Ovary (tissue), 9 donors: ENCODE measurements around the gene RARS2. TPM values are rescaled to one million over a fixed set of nuclear protein-coding genes. Genes with fewer than 3 reads are reported as not detected.

Experiments
- DNase-seq, 5 donors: peaks; one replicate each; pipeline ENCODE4 v3.0.0-alpha.2; 2019 to 2020
- H3K27ac ChIP-seq, 2 donors: fragments of 200-600 bp; one replicate each; pipeline versions ENCODE4 v1.5.1 to v1.8.0; 2019 to 2022
- H3K27me3 ChIP-seq: fragments of 200-600 bp; one replicate; pipeline ENCODE4 v1.8.0; 2022
- H3K36me3 ChIP-seq: fragments of 200-600 bp; sonication (generic); one replicate; pipeline ENCODE4 v1.5.1; 2019
- H3K4me1 ChIP-seq: one replicate; pipeline ENCODE4 v1.8.1; 2013; ENCODE audit warnings: mild to moderate bottlenecking, moderate library complexity; ENCODE audit not compliant: insufficient read depth
- H3K4me3 ChIP-seq: fragments of 200-600 bp; sonication (generic); one replicate; pipeline ENCODE4 v1.5.1; 2017
- H3K9me3 ChIP-seq, 2 donors: fragments of 200-600 bp in 1 of 2; sonication (generic) in 1 of 2; one replicate each; pipeline versions ENCODE4 v1.5.1 to v1.8.1; 2013 to 2019; ENCODE audit warnings: mild to moderate bottlenecking in 1 of 2, moderate library complexity in 1 of 2
- EP300 ChIP-seq: sonication (generic); formaldehyde crosslinking; IDR thresholded peaks from one replicate; pipeline ENCODE4 v1.6.1; 2017; ENCODE audit warnings: antibody characterized with exemption
- POLR2A ChIP-seq: fragments of 450-650 bp; IDR thresholded peaks from one replicate; pipeline ENCODE4 v1.6.1; 2017; ENCODE audit warnings: antibody characterized with exemption, mild to moderate bottlenecking, moderate library complexity
- WGBS, 3 donors: extraction: QIAGEN DNeasy Blood & Tissue Kit in 1 of 3; methylation state at CpG; one replicate each; pipeline versions ENCODE4 v1.1.5 to v1.1.7; 2013 to 2017; 5-methylcytosine and 5-hydroxymethylcytosine counted together
- intact Hi-C, 4 donors: fragments of 100-400 bp; cut with DNase I; formaldehyde crosslinking; loops; one replicate each; pipeline versions ENCODE4 v1.11.0 to v1.15.1; 2022 to 2023
- polyA plus RNA-seq, 2 donors: library from polyadenylated mRNA; stranded (reverse); fragments of 200-250 nt in 1 of 2; fragments of 350-450 nt in 1 of 2; fragmentation: Illumina TruSeq in 1 of 2; extraction: RNeasy Lipid Tissue Mini Kit (QIAGEN cat#74804) in 1 of 2; gene quantifications; one replicate each; pipeline ENCODE4 v1.2.3, GENCODE V29; 2013 to 2014
- total RNA-seq, 7 donors: library from RNA; depleted of rRNA in 2 of 7; stranded (reverse); fragments of >200 nt in 2 of 7; fragmentation: NEBNext Ultra II Directional in 3 of 7; extraction: Animal tissue kit (Norgen Biotek cat#: 25700) in 3 of 7; gene quantifications; one replicate each; pipeline versions ENCODE4 v1.1.0 to v1.2.4, GENCODE V29; 2016 to 2023
- TF ChIP-seq, protein P1 (sequence below), 3 donors: fragments of 450-650 bp in 2 of 3; fragments of 200-600 bp in 1 of 3; IDR thresholded peaks; one replicate each; pipeline versions ENCODE4 v1.5.1 to v1.8.0; 2016 to 2022; ENCODE audit warnings: antibody characterized with exemption in 3 of 3, mild to moderate bottlenecking in 1 of 3
- donor health status: DM: no; HTN: no; CAD: no; lungs with moderate emphysema.
- donor health status: DM: no; HTN: no; CAD: no.
- donor health status: Bipolar disorder and iron deficiency.
- donor health status: DM: yes; HTN: yes; CAD: no.
- donor health status: DM: no; HTN: no; CAD: no.
- donor health status: DM: yes; HTN: yes; CAD: no.

Gene RARS2
- total and polyA plus RNA-seq, 9 donors = 14.0 to 40.4 (median 24.6) TPM

DNA sequence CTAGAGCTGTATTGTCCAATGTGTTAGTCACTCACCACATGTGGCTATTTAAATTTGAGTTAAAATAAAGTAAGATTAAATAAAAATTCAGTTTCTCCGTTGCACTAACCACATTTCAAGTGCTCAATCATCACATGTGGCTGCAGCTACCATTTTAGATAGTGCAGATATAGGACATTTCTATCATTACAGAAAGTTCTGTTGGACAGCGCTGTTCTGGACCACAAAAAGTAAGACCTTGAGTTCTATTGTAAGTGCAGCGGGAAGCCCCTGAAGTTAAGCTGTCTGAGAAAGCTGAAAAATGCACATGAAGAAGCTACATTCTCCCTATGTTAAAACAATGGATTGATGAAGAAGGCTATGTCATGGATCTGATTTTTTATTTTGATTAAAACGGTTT is 1.2 kb upstream of the RARS2 start:
- TF ChIP-seq, protein P1, sequence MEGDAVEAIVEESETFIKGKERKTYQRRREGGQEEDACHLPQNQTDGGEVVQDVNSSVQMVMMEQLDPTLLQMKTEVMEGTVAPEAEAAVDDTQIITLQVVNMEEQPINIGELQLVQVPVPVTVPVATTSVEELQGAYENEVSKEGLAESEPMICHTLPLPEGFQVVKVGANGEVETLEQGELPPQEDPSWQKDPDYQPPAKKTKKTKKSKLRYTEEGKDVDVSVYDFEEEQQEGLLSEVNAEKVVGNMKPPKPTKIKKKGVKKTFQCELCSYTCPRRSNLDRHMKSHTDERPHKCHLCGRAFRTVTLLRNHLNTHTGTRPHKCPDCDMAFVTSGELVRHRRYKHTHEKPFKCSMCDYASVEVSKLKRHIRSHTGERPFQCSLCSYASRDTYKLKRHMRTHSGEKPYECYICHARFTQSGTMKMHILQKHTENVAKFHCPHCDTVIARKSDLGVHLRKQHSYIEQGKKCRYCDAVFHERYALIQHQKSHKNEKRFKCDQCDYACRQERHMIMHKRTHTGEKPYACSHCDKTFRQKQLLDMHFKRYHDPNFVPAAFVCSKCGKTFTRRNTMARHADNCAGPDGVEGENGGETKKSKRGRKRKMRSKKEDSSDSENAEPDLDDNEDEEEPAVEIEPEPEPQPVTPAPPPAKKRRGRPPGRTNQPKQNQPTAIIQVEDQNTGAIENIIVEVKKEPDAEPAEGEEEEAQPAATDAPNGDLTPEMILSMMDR (IDR thresholded peaks at IDR 0.05) = no peak
- TF ChIP-seq EP300 = no peak
- no peak for TF ChIP-seq POLR2A
- DNase-seq = no peak
- intact Hi-C loops = loop anchor here in 1 of 4 donors (10.0 kb wide), 1 partner anchor 436 kb away; the partner anchor contains the start of gene ZNF292
- Histone ChIP-seq H3K27ac (no peak overlapping the region), H3K4me1 (peaks cover 20% of the 10 kb centered on the region), H3K4me3 (peak overlapping the region; percentile 52), H3K36me3 (no peaks in the 10 kb centered on the region), H3K9me3 (no peaks in the 10 kb centered on the region), H3K27me3 (no peaks in the 10 kb centered on the region)
- 56 to 68% (median 59%) methylated on average over 4 of the region's 4 CpGs for WGBS, 3 donors

- TF ChIP-seq EP300 = no peak
- no peak for TF ChIP-seq POLR2A
- TF ChIP-seq, protein P1 (IDR thresholded peaks at IDR 0.05) = no peak
- no peaks in the 10 kb centered on the region for H3K27me3 ChIP-seq
Measured at GRCh38 chr6:87590417-87590880, 662 bp upstream of the RARS2 start.

GRCh38 chr6:87588756-87589407 is 905 bp downstream of the RARS2 start:
- WGBS, 3 donors = 14 to 20% (median 16%) methylated on average over 10 of the region's 10 CpGs
- TF ChIP-seq, protein P1 (IDR thresholded peaks at IDR 0.05) = no peak
- TF ChIP-seq EP300 (no peak), POLR2A (no peak)
- Histone ChIP-seq H3K27me3 (no peaks in the 10 kb centered on the region), H3K36me3 (no peaks in the 10 kb centered on the region), H3K4me1 (peaks cover 20% of the 10 kb centered on the region), H3K27ac (no peak overlapping the region), H3K9me3 (no peaks in the 10 kb centered on the region), H3K4me3 (peak overlapping the region; percentile 52)
- intact Hi-C loops = loop anchor here in 1 of 4 donors (10.0 kb wide), 1 partner anchor 184 kb away; the partner anchor contains the start of gene CFAP206
- DNase-seq = no peak

More at GRCh38 chr6:87590417-87590880, 662 bp upstream of the RARS2 start:
- peak overlapping the region in 1 of 2 donors; percentile 11 for H3K27ac ChIP-seq
- H3K4me1 ChIP-seq = peaks cover 20% of the 10 kb centered on the region
- H3K4me3 ChIP-seq = peak overlapping the region; percentile 52
- no peaks in the 10 kb centered on the region for H3K36me3 ChIP-seq
- intact Hi-C loops = loop anchor here in 1 of 4 donors (10.0 kb wide), 1 partner anchor 436 kb away; the partner anchor contains the start of gene ZNF292
- H3K9me3 ChIP-seq = no peaks in the 10 kb centered on the region
- WGBS, 3 donors = 1 to 2% (median 1%) methylated on average over 11 of the region's 11 CpGs
- DNase-seq = no peak

- TF ChIP-seq EP300 (no peak), POLR2A (no peak)
- TF ChIP-seq, protein P1 (IDR thresholded peaks at IDR 0.05) = no peak
- intact Hi-C loops = loop anchor here in 1 of 4 donors (10.0 kb wide), 1 partner anchor 182 kb away; the partner anchor contains the start of gene CFAP206
- peaks cover 18% of the 10 kb centered on the region for H3K4me1 ChIP-seq
- no peaks in the 10 kb centered on the region for H3K27me3 ChIP-seq
- no peak for DNase-seq
- no peak overlapping the region for H3K27ac ChIP-seq
- WGBS, 3 donors = 92 to 96% (median 92%) methylated on average over 8 of the region's 8 CpGs
- H3K36me3 ChIP-seq = no peaks in the 10 kb centered on the region
- no peaks in the 10 kb centered on the region for H3K9me3 ChIP-seq
- no peak overlapping the region for H3K4me3 ChIP-seq
Measured at GRCh38 chr6:87586371-87587077, 3.3 kb downstream of the RARS2 start.
